ENCODE results near the gene ARHGAP26.

ARHGAP26 gene

GRCh38 chr5:142769793-142770649 is at the start of gene ARHGAP26:
Gene ARHGAP26, plus strand, starts transcription at chr5:142770377. Its CDS starts 385 bp downstream, at chr5:142770762.
- peak; percentile 91 to 92 for DNase-seq

GRCh38 chr5:142720641-142721271 is 49.4 kb upstream of the ARHGAP26 start:
- DNase-seq, result peak; percentile 59 to 85

- no peak for DNase-seq
These were observed 48.0 kb upstream of the ARHGAP26 start for GRCh38 chr5:142722146-142722545.

- DNase-seq, result no peak
These were observed 47.3 kb upstream of the ARHGAP26 start for GRCh38 chr5:142722896-142723295.

GRCh38 chr5:142724821-142725220 is 45.4 kb upstream of the ARHGAP26 start:
- no peak for DNase-seq

GRCh38 chr5:142725231-142726187 is 44.7 kb upstream of the ARHGAP26 start:
- no peak for DNase-seq

GRCh38 chr5:142726188-142726731 is 43.9 kb upstream of the ARHGAP26 start:
- DNase-seq, result no peak

GRCh38 chr5:142727735-142728047 is 42.5 kb upstream of the ARHGAP26 start:
- no peak for DNase-seq

- DNase-seq, result no peak
These were observed 34.6 kb upstream of the ARHGAP26 start for GRCh38 chr5:142735323-142736246.

- no peak for DNase-seq
These were observed 33.9 kb upstream of the ARHGAP26 start for GRCh38 chr5:142736247-142736632.

- no peak for DNase-seq
These were observed 33.0 kb upstream of the ARHGAP26 start for GRCh38 chr5:142737179-142737578.

GRCh38 chr5:142740474-142741242 is 29.5 kb upstream of the ARHGAP26 start:
- no peak for DNase-seq

GRCh38 chr5:142743592-142744441 is 26.4 kb upstream of the ARHGAP26 start:
- no peak for DNase-seq

GRCh38 chr5:142745268-142745667 is 24.9 kb upstream of the ARHGAP26 start:
- DNase-seq, result no peak

GRCh38 chr5:142746532-142747433 is 23.4 kb upstream of the ARHGAP26 start:
- no peak for DNase-seq

GRCh38 chr5:142748132-142748531 is 22.0 kb upstream of the ARHGAP26 start:
- no peak for DNase-seq

GRCh38 chr5:142748568-142749249 is 21.5 kb upstream of the ARHGAP26 start:
- DNase-seq, result no peak

- no peak for DNase-seq
These were observed 20.9 kb upstream of the ARHGAP26 start for GRCh38 chr5:142749321-142749720.
